Peyer's patch (tissue), 4 donors: ENCODE measurements around the gene CGB7.
A peak's percentile ranks its signal among the peaks of the same experiment; 100 is the strongest.

Experiments used
- CTCF ChIP-seq, 6 experiments: fragments of 450-650 bp in 4 of 6; fragments of 200-600 bp in 2 of 6; sonication (generic) in 1 of 6; IDR thresholded peaks; one replicate each; pipeline ENCODE4 v1.5.1; 2017 to 2019; ENCODE audit warnings: antibody characterized with exemption in 6 of 6, mild to moderate bottlenecking in 3 of 6, moderate library complexity in 1 of 6
- POLR2A ChIP-seq, 2 donors: fragments of 450-650 bp; IDR thresholded peaks; one replicate each; pipeline ENCODE4 v1.5.1; 2017; ENCODE audit warnings: antibody characterized with exemption in 2 of 2, mild to moderate bottlenecking in 2 of 2, moderate library complexity in 2 of 2

- peak in 1 of 6 experiments; percentile 8 for TF ChIP-seq CTCF (IDR thresholded peaks at IDR 0.05)
- TF ChIP-seq POLR2A (IDR thresholded peaks at IDR 0.05) = peak; percentile 11 to 33
Observed at GRCh38 chr19:49019242-49019932, 38.2 kb downstream of the CGB7 start.
